MM.1S (cell line): Measurements from ENCODE around the gene CD244.
A peak's percentile ranks its signal among the peaks of the same experiment; 100 is the strongest.

Experiments used
- DNase-seq: peaks from one replicate; pipeline ENCODE4 v3.0.0-alpha.2; 2015
- H2AFZ ChIP-seq: fragments of 300-600 bp; sonication (generic); 2 replicates; pipeline ENCODE4 v1.6.0; 2016; ENCODE audit warnings: antibody characterized with exemption, low read length
- H3F3A ChIP-seq: fragments of 300-600 bp; sonication (generic); 2 replicates; pipeline ENCODE4 v1.6.1; 2016; ENCODE audit warnings: mild to moderate bottlenecking, antibody characterized with exemption, low read length, moderate library complexity, mixed read lengths; ENCODE audit not compliant: insufficient read depth
- H3K27ac ChIP-seq: fragments of 300-600 bp; sonication (generic); 2 replicates; pipeline ENCODE4 v1.5.1; 2016; ENCODE audit warnings: mild to moderate bottlenecking, low read length
- H3K27me3 ChIP-seq: fragments of 300-600 bp; sonication (generic); replicated peaks from 2 replicates; pipeline ENCODE4 v1.6.0; 2016; ENCODE audit warnings: low read length; ENCODE audit not compliant: insufficient read depth
- H3K36me3 ChIP-seq: fragments of 300-600 bp; sonication (generic); replicated peaks from 2 replicates; pipeline ENCODE4 v1.6.1; 2016; ENCODE audit warnings: mild to moderate bottlenecking, low read length, mixed read lengths; ENCODE audit not compliant: insufficient read depth
- H3K4me1 ChIP-seq: fragments of 300-600 bp; sonication (generic); 2 replicates; pipeline ENCODE4 v1.6.1; 2016; ENCODE audit warnings: low read length, mixed read lengths
- H3K4me2 ChIP-seq: fragments of 300-600 bp; sonication (generic); 2 replicates; pipeline ENCODE4 v1.6.0; 2016; ENCODE audit warnings: low read depth, low read length
- H3K4me3 ChIP-seq: fragments of 300-600 bp; sonication (generic); 2 replicates; pipeline ENCODE4 v1.5.1; 2016; ENCODE audit warnings: low read length, mixed read lengths
- H3K79me2 ChIP-seq: fragments of 300-600 bp; sonication (generic); 2 replicates; pipeline ENCODE4 v1.6.1; 2016; ENCODE audit warnings: mixed run types, low read length, mixed read lengths
- H3K9ac ChIP-seq: fragments of 300-600 bp; sonication (generic); 2 replicates; pipeline ENCODE4 v1.6.1; 2016; ENCODE audit warnings: low read length, mixed read lengths
- H3K9me2 ChIP-seq: fragments of 300-600 bp; sonication (generic); replicated peaks from 2 replicates; pipeline ENCODE4 v1.6.1; 2016; ENCODE audit warnings: mild to moderate bottlenecking, low read length, mixed read lengths; ENCODE audit not compliant: insufficient read depth
- H3K9me3 ChIP-seq: fragments of 300-600 bp; sonication (generic); replicated peaks from 2 replicates; pipeline ENCODE4 v1.6.1; 2016; ENCODE audit warnings: mild to moderate bottlenecking, low read length, mixed read lengths; ENCODE audit not compliant: insufficient read depth
- H4K20me1 ChIP-seq: fragments of 300-600 bp; sonication (generic); 2 replicates; pipeline ENCODE4 v1.6.1; 2016; ENCODE audit warnings: mild to moderate bottlenecking, low read length, moderate library complexity, mixed read lengths; ENCODE audit not compliant: insufficient read depth
- CTCF ChIP-seq: fragments of 300-600 bp; sonication (generic); IDR thresholded peaks from 2 replicates; pipeline ENCODE4 v1.5.1; 2016; ENCODE audit warnings: antibody characterized with exemption, low read length, mixed read lengths
- EZH2 ChIP-seq: fragments of 300-600 bp; sonication (generic); optimal IDR thresholded peaks from 2 replicates; pipeline ENCODE3; 2017; ENCODE audit warnings: low read depth, mild to moderate bottlenecking, antibody characterized with exemption, low read length, mixed read lengths
- EZH2phosphoT487 ChIP-seq: fragments of 300-600 bp; sonication (generic); IDR thresholded peaks from 2 replicates; pipeline ENCODE4 v1.6.1; 2018; ENCODE audit warnings: antibody characterized with exemption, low read length

CD244 gene

GRCh38 chr1:160836981-160837557 lies 25.6 kb downstream of the CD244 start:
- H3K4me3 ChIP-seq: no peak overlapping the region
- H2AFZ ChIP-seq: peak overlapping the region; percentile 21

GRCh38 chr1:160836561-160836960 lies 26.1 kb downstream of the CD244 start:
- Histone ChIP-seq H3F3A (peaks cover 7% of the 10 kb centered on the region; the same call in 1 of the 2 replicates), H3K4me2 (no peak overlapping the region), H4K20me1 (no peaks in the 10 kb centered on the region), H3K79me2 (no peaks in the 10 kb centered on the region), H3K9me3 (no peaks in the 10 kb centered on the region), H3K36me3 (no peaks in the 10 kb centered on the region), H3K27ac (peak overlapping the region; percentile 28; the same call in 1 of the 2 replicates), H2AFZ (peak overlapping the region; percentile 21), H3K9ac (no peak overlapping the region), H3K4me3 (no peak overlapping the region), H3K4me1 (peaks cover 26% of the 10 kb centered on the region), H3K9me2 (no peaks in the 10 kb centered on the region), H3K27me3 (no peaks in the 10 kb centered on the region)
- TF ChIP-seq CTCF: no peak
- TF ChIP-seq EZH2phosphoT487: no peak
- no peak for TF ChIP-seq EZH2
- DNase-seq: no peak

More at GRCh38 chr1:160836981-160837557, 25.6 kb downstream of the CD244 start:
- DNase-seq: peak; percentile 52
- TF ChIP-seq EZH2 (no peak), EZH2phosphoT487 (no peak), CTCF (no peak)
- Histone ChIP-seq H3F3A (peaks cover 6% of the 10 kb centered on the region; the same call in 1 of the 2 replicates), H3K9me3 (no peaks in the 10 kb centered on the region), H3K27me3 (no peaks in the 10 kb centered on the region), H3K27ac (peak overlapping the region; percentile 28; the same call in 1 of the 2 replicates), H3K9ac (no peak overlapping the region), H3K36me3 (no peaks in the 10 kb centered on the region), H3K79me2 (no peaks in the 10 kb centered on the region), H3K9me2 (no peaks in the 10 kb centered on the region), H4K20me1 (no peaks in the 10 kb centered on the region), H3K4me2 (no peak overlapping the region), H3K4me1 (peaks cover 31% of the 10 kb centered on the region)

GRCh38 chr1:160835751-160836150 lies 26.9 kb downstream of the CD244 start:
- TF ChIP-seq EZH2 (no peak), CTCF (no peak), EZH2phosphoT487 (no peak)
- no peaks in the 10 kb centered on the region for H3K9me3 ChIP-seq

More at GRCh38 chr1:160835751-160836150, 26.9 kb downstream of the CD244 start:
- H3F3A ChIP-seq: peaks cover 9% of the 10 kb centered on the region; the same call in 1 of the 2 replicates
- no peak overlapping the region for H2AFZ ChIP-seq
- no peak overlapping the region for H3K4me3 ChIP-seq
- H3K4me2 ChIP-seq: no peak overlapping the region
- H3K4me1 ChIP-seq: peaks cover 26% of the 10 kb centered on the region
- H3K36me3 ChIP-seq: no peaks in the 10 kb centered on the region
- no peaks in the 10 kb centered on the region for H3K9me2 ChIP-seq
- no peaks in the 10 kb centered on the region for H4K20me1 ChIP-seq
- no peak overlapping the region for H3K27ac ChIP-seq
- no peaks in the 10 kb centered on the region for H3K79me2 ChIP-seq
- no peaks in the 10 kb centered on the region for H3K27me3 ChIP-seq
- no peak for DNase-seq
- H3K9ac ChIP-seq: no peak overlapping the region
